HG03571 (cell line): ENCODE results near the gene DCUN1D2.
"Not testable (repeated sequence)": the region's sequence is repeated elsewhere in the genome, so short reads cannot be mapped to it uniquely, and the experiment has no call there.

Experiments
- ATAC-seq: cut with Tn5 transposase; IDR thresholded peaks from one replicate; pipeline ENCODE4 v1.9.1; 2021; ENCODE audit not compliant: unreplicated experiment

The DCUN1D2 gene

GRCh38 chr13:113449693-113450347 is 40.7 kb downstream of the DCUN1D2 start:
- no peak for ATAC-seq

- no peak for ATAC-seq
Measured at GRCh38 chr13:113448885-113449692, 41.4 kb downstream of the DCUN1D2 start.

- ATAC-seq: no peak
Measured at GRCh38 chr13:113448545-113448884, 42.0 kb downstream of the DCUN1D2 start.

DNA sequence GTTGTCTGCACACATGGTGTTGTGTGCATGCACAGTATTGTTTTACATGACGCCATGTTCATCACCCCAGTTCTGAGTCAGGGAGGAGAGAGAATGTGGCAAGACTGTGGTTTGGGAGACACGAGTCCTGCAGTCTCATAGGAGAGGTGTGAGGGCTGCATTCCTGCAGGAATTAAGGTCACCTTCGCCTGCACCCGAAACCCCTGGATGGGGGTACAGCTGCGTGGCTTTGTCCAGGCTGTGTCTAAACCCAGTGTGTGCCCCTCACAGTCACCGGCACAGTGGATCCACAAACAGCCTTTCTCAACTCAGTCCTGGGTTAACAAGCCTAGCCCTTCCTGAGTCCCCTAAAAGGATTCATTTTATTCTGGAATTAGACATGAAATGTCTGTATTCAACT is 42.9 kb downstream of the DCUN1D2 start:
- no peak for ATAC-seq

- no peak for ATAC-seq
Measured at GRCh38 chr13:113446488-113446854, 44.0 kb downstream of the DCUN1D2 start.

- no peak for ATAC-seq
Measured at GRCh38 chr13:113445791-113446487, 44.6 kb downstream of the DCUN1D2 start.

DNA sequence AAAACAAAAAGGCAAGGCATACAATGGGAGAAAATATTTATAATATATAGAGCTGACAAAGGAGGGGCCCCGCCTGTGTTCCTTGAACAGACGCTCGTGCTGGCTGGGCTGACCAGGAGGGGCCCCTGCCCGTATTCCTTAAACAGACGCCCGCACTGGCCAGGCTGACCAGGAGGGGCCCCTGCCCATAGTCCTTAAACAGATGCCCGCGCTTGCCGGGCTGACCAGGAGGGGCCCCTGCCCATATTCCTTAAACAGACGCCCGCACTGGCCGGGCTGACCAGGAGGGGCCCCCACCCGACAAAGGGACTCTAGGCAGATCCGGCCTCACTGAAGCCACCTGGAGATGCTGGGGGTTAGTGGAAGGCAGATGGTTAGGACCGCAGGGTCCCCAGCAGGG is 46.5 kb downstream of the DCUN1D2 start:
- ATAC-seq: no peak

DNA sequence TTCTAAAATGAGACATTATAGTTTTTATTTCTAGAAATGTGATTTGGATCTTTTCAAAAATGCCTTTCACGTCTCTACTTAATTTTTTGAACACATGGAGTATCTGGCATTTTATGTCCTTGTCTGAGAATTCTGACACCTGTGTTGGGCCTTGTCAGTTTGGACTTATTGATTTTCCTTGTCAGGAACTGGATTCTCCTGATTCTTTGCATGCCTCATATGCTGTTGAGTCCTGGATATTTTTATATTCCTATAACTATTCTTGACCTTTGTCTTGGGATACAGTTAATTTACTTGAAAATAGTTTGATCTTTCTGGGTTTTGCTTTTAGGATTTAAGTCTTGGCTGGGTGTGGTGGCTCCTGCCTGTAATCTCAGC is 47.5 kb downstream of the DCUN1D2 start:
- ATAC-seq: no peak

- ATAC-seq: no peak
Measured at GRCh38 chr13:113442354-113442984, 48.0 kb downstream of the DCUN1D2 start.

DNA sequence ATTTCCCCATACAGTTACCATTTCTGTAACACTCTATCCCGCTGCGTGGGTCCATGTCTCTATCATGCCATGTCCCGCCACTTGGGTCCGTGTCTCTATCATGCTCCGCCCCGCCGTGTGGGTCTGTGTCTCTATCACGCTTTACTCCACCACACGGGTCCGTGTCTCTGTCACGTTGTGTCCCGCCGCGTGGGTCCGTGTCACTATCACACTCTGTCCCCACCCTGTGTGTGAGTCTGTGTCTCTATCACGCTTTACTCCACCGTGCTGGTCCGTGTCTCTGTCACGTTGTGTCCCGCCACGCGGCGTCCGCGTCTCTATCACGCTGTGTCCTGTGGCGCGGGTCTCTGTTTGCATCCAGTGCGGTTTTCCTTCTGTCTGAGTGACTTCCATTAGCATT is 48.9 kb downstream of the DCUN1D2 start:
- no peak for ATAC-seq

GRCh38 chr13:113437408-113438010 is 53.0 kb downstream of the DCUN1D2 start:
- no peak for ATAC-seq

DNA sequence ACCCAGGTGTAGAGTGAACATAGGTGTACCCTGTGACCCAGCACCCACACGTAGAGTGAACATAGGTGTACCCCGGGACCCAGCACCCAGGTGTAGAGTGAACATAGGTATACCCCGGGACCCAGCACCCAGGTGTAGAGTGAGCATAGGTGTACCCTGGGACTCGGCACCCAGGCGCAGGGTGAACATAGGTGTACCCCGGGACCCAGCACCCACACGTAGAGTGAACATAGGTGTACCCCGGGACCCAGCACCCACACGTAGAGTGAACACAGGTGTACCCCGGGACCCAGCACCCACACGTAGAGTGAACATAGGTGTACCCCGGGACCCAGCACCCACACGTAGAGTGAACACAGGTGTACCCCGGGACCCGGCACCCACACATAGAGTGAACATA is 53.6 kb downstream of the DCUN1D2 start:
- not testable (repeated sequence) for ATAC-seq

DNA sequence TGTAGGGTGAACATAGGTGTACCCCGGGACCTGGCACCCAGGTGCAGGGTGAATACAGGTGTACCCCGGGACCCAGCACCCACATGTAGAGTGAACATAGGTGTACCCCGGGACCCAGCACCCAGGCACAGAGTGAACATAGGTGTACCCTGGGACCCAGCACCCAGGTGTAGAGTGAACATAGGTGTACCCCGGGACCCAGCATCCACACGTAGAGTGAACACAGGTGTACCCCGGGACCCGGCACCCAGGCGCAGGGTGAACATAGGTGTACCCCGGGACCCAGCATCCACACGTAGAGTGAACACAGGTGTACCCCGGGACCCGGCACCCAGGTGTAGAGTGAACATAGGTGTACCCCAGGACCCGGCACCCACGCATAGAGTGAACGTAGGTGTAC is 54.6 kb downstream of the DCUN1D2 start:
- ATAC-seq: not testable (repeated sequence)

DNA sequence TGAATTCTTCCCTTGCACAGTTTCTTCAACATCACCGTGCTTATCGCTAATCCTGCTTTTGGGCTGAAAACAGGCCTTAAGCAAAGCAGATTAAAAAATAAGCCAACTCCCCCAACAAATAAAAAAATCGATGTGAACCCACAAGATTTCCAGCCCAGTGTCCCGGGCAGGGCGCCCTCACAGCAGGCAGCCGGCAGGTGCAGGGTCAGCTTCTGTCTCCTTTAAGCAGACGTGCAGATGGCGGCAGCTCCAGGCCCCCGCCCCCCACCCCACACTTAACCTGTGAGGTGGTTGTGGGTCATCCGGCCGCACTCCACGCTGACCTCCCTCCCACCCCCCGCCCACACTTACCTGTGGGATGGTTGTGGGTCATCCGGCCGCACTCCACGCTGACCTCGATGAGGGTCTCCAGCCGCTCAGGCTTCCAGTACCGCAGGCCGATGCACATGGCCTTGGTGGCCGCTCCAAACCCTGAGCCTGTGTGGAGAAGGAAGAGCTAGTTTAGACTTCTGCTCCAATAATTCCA is 57.1 kb downstream of the DCUN1D2 start:
- no peak for ATAC-seq

DNA sequence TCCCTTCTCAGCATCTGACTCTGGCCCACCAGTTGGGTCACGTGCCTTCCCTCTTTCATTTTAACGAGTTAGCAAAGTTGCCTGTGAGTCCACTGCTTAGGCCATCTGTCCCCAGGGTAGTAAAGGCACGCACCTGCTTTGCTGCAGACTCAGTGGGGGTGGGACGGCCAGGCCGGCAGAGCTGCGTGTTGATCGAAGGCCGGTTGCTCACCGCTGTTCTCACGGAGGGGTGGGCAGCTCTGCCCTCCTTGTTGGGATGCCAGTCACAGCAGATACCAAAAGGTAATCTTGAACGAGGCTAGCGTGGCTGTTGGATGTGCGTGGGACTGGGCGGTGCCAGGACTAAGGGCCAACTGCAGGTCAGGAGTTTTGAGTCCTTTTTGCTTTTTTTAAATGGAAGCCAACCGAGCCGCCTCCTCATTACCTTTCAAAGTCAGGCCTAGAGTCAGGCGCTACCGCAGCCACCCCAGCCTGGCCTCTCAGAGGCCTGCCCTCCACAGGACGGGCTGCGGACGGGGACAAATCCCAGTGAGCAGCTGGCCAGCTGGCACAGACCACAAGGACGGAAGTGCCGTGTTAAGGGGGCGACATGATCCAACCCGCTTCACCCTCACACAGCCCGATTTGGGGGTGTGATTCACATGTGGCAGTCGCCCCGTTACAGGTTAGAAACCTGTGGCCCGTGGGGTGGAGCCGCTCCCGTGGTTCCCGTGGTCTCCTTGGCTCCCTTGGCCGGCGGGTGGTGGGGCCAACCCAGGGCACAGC is 57.8 kb downstream of the DCUN1D2 start:
- ATAC-seq: no peak

DNA sequence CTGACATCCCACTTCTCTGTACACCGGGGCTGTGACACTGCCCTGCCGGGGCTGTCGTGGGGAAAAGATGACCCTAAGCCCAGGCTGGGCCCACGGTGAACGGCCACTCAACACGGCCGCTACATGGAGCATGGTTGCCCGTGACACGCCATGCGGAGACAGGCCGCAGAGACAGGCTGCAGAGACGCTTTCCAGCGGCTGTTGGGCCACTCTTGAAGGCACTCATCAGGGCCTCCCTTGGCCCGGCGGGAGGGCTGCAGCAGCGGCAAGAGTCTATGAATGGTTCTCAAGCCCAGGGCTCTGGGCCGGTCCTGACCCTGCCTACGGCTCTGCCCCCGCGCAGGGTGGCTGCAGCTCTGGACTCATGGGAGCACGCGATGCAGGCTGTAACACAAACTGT is 59.3 kb downstream of the DCUN1D2 start:
- no peak for ATAC-seq

GRCh38 chr13:113430378-113431110 is 60.0 kb downstream of the DCUN1D2 start:
- no peak for ATAC-seq

- ATAC-seq: no peak
Measured at GRCh38 chr13:113429608-113429985, 60.9 kb downstream of the DCUN1D2 start.

GRCh38 chr13:113428871-113429607 is 61.5 kb downstream of the DCUN1D2 start:
- no peak for ATAC-seq
